Brain microvascular endothelial cell (primary cell): ENCODE results near the gene TULP4.
"Not testable (repeated sequence)": the region's sequence is repeated elsewhere in the genome, so short reads cannot be mapped to it uniquely, and the experiment has no call there.

Experiments used
- DNase-seq: peaks from one replicate; pipeline ENCODE4 v3.0.0-alpha.2; 2020
- H3K27ac ChIP-seq: fragments of 250-450 bp; sonication (Bioruptor Pico); 2 replicates; pipeline ENCODE4 v1.5.1; 2020; ENCODE audit warnings: mild to moderate bottlenecking, moderate library complexity
- H3K27me3 ChIP-seq: fragments of 250-450 bp; sonication (Bioruptor Pico); replicated peaks from 2 replicates; pipeline ENCODE4 v1.5.1; 2020; ENCODE audit warnings: mild to moderate bottlenecking
- H3K36me3 ChIP-seq: fragments of 250-450 bp; sonication (Bioruptor Pico); replicated peaks from 2 replicates; pipeline ENCODE4 v1.5.1; 2020; ENCODE audit warnings: mild to moderate bottlenecking
- H3K4me3 ChIP-seq: 2 replicates; pipeline ENCODE4 v1.5.1; 2011; ENCODE audit warnings: low read depth, mild to moderate bottlenecking, control low read depth, low read length, moderate library complexity
- CTCF ChIP-seq: IDR thresholded peaks from 2 replicates; pipeline ENCODE4 v1.5.1; 2011; ENCODE audit warnings: low read depth, mild to moderate bottlenecking, moderate library complexity, low read length, control low read depth, inconsistent platforms; ENCODE audit errors: missing control alignments
- in situ Hi-C: cut with HindIII; loops from 2 replicates; pipeline ENCODE4 v1.10.0; 2017; ENCODE audit warnings: low sequenced_read_pairs, low pct_ligation_motif_present

Gene TULP4

DNA sequence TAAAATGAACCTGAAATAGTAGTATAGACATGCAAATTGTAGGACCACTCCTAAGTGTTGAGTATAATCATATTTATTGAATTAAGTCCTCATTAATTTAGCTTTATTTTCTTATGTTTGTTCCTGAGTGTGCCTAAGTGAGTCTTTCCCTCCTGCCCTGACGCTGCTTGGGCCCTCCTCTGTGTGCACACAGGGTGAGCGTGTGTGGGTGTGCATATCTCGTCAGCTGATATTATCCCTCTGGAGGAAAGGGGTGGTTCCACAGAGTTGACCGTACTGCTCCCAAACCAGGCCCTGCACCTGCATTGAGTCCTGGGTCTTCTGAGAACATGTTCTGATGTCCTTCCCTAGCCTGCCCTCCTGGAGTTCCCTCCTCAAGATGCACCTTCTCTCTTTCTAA, 28.0 kb downstream of the TULP4 start:
- no peaks in the 10 kb centered on the region for H3K27me3 ChIP-seq
- no peaks in the 10 kb centered on the region for H3K36me3 ChIP-seq
- in situ Hi-C loops = no loop called here
- H3K27ac ChIP-seq = no peak overlapping the region
- no peak for TF ChIP-seq CTCF
- no peak overlapping the region for H3K4me3 ChIP-seq
- DNase-seq = no peak

GRCh38 chr6:158344534-158344933, 32.3 kb downstream of the TULP4 start:
- H3K27me3 ChIP-seq = no peaks in the 10 kb centered on the region
- no peaks in the 10 kb centered on the region for H3K36me3 ChIP-seq
- no peak for TF ChIP-seq CTCF
- no peak for DNase-seq
- H3K27ac ChIP-seq = no peak overlapping the region
- in situ Hi-C loops = no loop called here
- H3K4me3 ChIP-seq = no peak overlapping the region

GRCh38 chr6:158345444-158345843, 33.2 kb downstream of the TULP4 start:
- H3K27ac ChIP-seq, DNase-seq, H3K27me3 ChIP-seq, H3K4me3 ChIP-seq, in situ Hi-C loops, H3K36me3 ChIP-seq: not testable (repeated sequence)

DNA sequence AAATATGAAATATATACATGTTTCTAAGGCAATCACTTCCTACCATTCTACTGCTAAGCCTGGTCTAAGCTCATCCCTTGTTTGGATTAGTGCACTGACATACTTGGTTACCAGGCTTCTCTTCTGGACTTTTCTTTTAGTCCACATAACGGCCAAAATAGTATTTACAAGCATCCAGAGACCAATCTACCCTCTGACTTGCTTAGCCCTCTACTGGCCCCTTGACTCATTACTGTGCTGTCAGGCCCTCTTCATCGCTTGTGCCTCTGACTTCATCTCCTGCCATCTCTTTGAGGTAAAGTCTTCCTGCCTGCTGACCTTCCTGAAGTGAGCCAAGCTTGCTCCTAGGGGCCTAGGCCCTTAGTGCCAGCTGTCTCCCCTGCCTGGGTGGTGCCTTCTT, 35.1 kb downstream of the TULP4 start:
- TF ChIP-seq CTCF = peak; percentile 47

GRCh38 chr6:158348737-158349504, 36.7 kb downstream of the TULP4 start:
- H3K27ac ChIP-seq, H3K27me3 ChIP-seq, DNase-seq, H3K36me3 ChIP-seq, in situ Hi-C loops, H3K4me3 ChIP-seq: not testable (repeated sequence)

More for the DNA sequence above, 35.1 kb downstream of the TULP4 start:
- no peak for DNase-seq
- H3K27ac ChIP-seq = no peak overlapping the region
- H3K27me3 ChIP-seq = no peaks in the 10 kb centered on the region
- no peaks in the 10 kb centered on the region for H3K36me3 ChIP-seq
- in situ Hi-C loops = no loop called here
- H3K4me3 ChIP-seq = no peak overlapping the region

GRCh38 chr6:158349505-158350275, 37.4 kb downstream of the TULP4 start:
- in situ Hi-C loops, H3K4me3 ChIP-seq, H3K27me3 ChIP-seq, H3K27ac ChIP-seq, DNase-seq, H3K36me3 ChIP-seq: not testable (repeated sequence)

GRCh38 chr6:158350731-158351130, 38.5 kb downstream of the TULP4 start:
- DNase-seq, H3K4me3 ChIP-seq, in situ Hi-C loops, H3K27me3 ChIP-seq, H3K36me3 ChIP-seq, H3K27ac ChIP-seq: not testable (repeated sequence)
